SK-N-SH treated with all-trans-retinoic acid at 6 μM for 48 hours (cell line): Measurements from ENCODE around the gene SLC7A9.

ENCODE experiments used
- ATAC-seq: fragments of 200-7000 bp; cut with Tn5 transposase; 3 replicates; pipeline ENCODE4 v1.9.1; 2020; ENCODE audit warnings: mild to moderate bottlenecking, moderate library complexity
- ARNTL ChIP-seq: fragments of 450-650 bp; formaldehyde crosslinking; IDR thresholded peaks from 2 replicates; pipeline ENCODE4 v1.5.0; 2020; ENCODE audit warnings: low read depth, mild to moderate bottlenecking, moderate library complexity, borderline replicate concordance
- BACH2 ChIP-seq: fragments of 250-450 bp; sonication (Bioruptor Pico); IDR thresholded peaks from 2 replicates; pipeline ENCODE4 v1.9.0; 2021; ENCODE audit warnings: mild to moderate bottlenecking, borderline replicate concordance
- CREB5 ChIP-seq: fragments of 250-450 bp; sonication (Bioruptor Pico); IDR thresholded peaks from 2 replicates; pipeline ENCODE4 v1.5.1; 2020; ENCODE audit warnings: low read depth, mild to moderate bottlenecking, moderate library complexity
- CSDC2 ChIP-seq: fragments of 250-450 bp; sonication (Bioruptor Pico); IDR thresholded peaks from 2 replicates; pipeline ENCODE4 v1.5.0; 2020; ENCODE audit warnings: mild to moderate bottlenecking, moderate library complexity
- CSRNP3 ChIP-seq: fragments of 250-450 bp; sonication (Bioruptor Pico); IDR thresholded peaks from 2 replicates; pipeline ENCODE4 v1.5.1; 2021; ENCODE audit warnings: mild to moderate bottlenecking, moderate library complexity
- ESRRG ChIP-seq: fragments of 250-450 bp; sonication (Bioruptor Pico); IDR thresholded peaks from 2 replicates; pipeline ENCODE4 v1.6.1; 2021; ENCODE audit warnings: mild to moderate bottlenecking
- GLIS3 ChIP-seq: fragments of 250-450 bp; sonication (Bioruptor Pico); IDR thresholded peaks from 2 replicates; pipeline ENCODE4 v1.5.0; 2020; ENCODE audit warnings: mild to moderate bottlenecking, moderate library complexity
- ISL1 ChIP-seq: fragments of 250-450 bp; sonication (Bioruptor Pico); IDR thresholded peaks from 2 replicates; pipeline ENCODE4 v2.1.2; 2022; ENCODE audit warnings: mild to moderate bottlenecking, moderate library complexity
- PATZ1 ChIP-seq: fragments of 250-450 bp; sonication (Bioruptor Pico); IDR thresholded peaks from 2 replicates; pipeline ENCODE4 v1.8.0; 2020; ENCODE audit warnings: mild to moderate bottlenecking, moderate library complexity, borderline replicate concordance
- POU6F1 ChIP-seq: fragments of 250-450 bp; sonication (Bioruptor Pico); IDR thresholded peaks from 2 replicates; pipeline ENCODE4 v1.8.0; 2021; ENCODE audit warnings: low read depth, mild to moderate bottlenecking, moderate library complexity, borderline replicate concordance
- PPARA ChIP-seq: fragments of 250-450 bp; sonication (Bioruptor Pico); IDR thresholded peaks from 2 replicates; pipeline ENCODE4 v1.5.0; 2020; ENCODE audit warnings: mild to moderate bottlenecking, borderline replicate concordance
- RARB ChIP-seq: fragments of 250-450 bp; sonication (Bioruptor Pico); IDR thresholded peaks from 2 replicates; pipeline ENCODE4 v1.8.0; 2021; ENCODE audit warnings: mild to moderate bottlenecking, moderate library complexity
- SNAI2 ChIP-seq: fragments of 250-450 bp; sonication (Bioruptor Pico); IDR thresholded peaks from 2 replicates; pipeline ENCODE4 v1.5.0; 2020; ENCODE audit warnings: mild to moderate bottlenecking, moderate library complexity
- TCF4 ChIP-seq: fragments of 250-450 bp; sonication (Bioruptor Pico); IDR thresholded peaks from 2 replicates; pipeline ENCODE4 v1.8.0; 2021; ENCODE audit warnings: mild to moderate bottlenecking, moderate library complexity, borderline replicate concordance
- TOX ChIP-seq: fragments of 250-450 bp; sonication (Bioruptor Pico); IDR thresholded peaks from 2 replicates; pipeline ENCODE4 v1.8.0; 2021; ENCODE audit warnings: mild to moderate bottlenecking, moderate library complexity, borderline replicate concordance
- TSHZ2 ChIP-seq: fragments of 250-450 bp; sonication (Bioruptor Pico); IDR thresholded peaks from 2 replicates; pipeline ENCODE4 v1.5.0; 2020; ENCODE audit warnings: mild to moderate bottlenecking, moderate library complexity
- ZC3H10 ChIP-seq: fragments of 250-450 bp; sonication (Bioruptor Pico); IDR thresholded peaks from 2 replicates; pipeline ENCODE4 v1.5.1; 2021; ENCODE audit warnings: mild to moderate bottlenecking, moderate library complexity
- ZFP3 ChIP-seq: fragments of 250-450 bp; sonication (Bioruptor Pico); IDR thresholded peaks from 2 replicates; pipeline ENCODE4 v1.5.0; 2020; ENCODE audit warnings: mild to moderate bottlenecking, moderate library complexity
- ZFP30 ChIP-seq: fragments of 450-650 bp; formaldehyde crosslinking; IDR thresholded peaks from 2 replicates; pipeline ENCODE4 v1.5.0; 2022; ENCODE audit warnings: mild to moderate bottlenecking, moderate library complexity
- ZNF565 ChIP-seq: fragments of 450-650 bp; formaldehyde crosslinking; conservative IDR thresholded peaks from 2 replicates; pipeline ENCODE4 v1.5.0; 2020; ENCODE audit warnings: low read depth, mild to moderate bottlenecking, moderate library complexity
- ZNF70 ChIP-seq: fragments of 450-650 bp; formaldehyde crosslinking; IDR thresholded peaks from 2 replicates; pipeline ENCODE4 v1.5.0; 2020; ENCODE audit warnings: mild to moderate bottlenecking, moderate library complexity
- ZNF8 ChIP-seq: fragments of 450-650 bp; formaldehyde crosslinking; IDR thresholded peaks from 2 replicates; pipeline ENCODE4 v1.5.0; 2020; ENCODE audit warnings: mild to moderate bottlenecking, moderate library complexity

SLC7A9 gene

GRCh38 chr19:32808236-32808635 lies 61.3 kb downstream of the SLC7A9 start:
- no peak for TF ChIP-seq BACH2
- no peak for TF ChIP-seq RARB (CRISPR knock-in tag)
- TF ChIP-seq ZNF70 (CRISPR knock-in tag), result no peak
- no peak for TF ChIP-seq ZFP3 (CRISPR knock-in tag)
- TF ChIP-seq CSRNP3, result no peak
- TF ChIP-seq POU6F1 (CRISPR knock-in tag), result no peak
- TF ChIP-seq PATZ1 (CRISPR knock-in tag), result no peak
- TF ChIP-seq ARNTL, result no peak
- no peak for TF ChIP-seq TCF4
- TF ChIP-seq GLIS3 (CRISPR knock-in tag), result no peak
- TF ChIP-seq TOX (CRISPR knock-in tag), result no peak
- no peak for TF ChIP-seq SNAI2 (CRISPR knock-in tag)
- no peak for TF ChIP-seq ZFP30 (CRISPR knock-in tag)
- TF ChIP-seq CSDC2 (CRISPR knock-in tag), result no peak
- TF ChIP-seq ZNF565, result no peak
- TF ChIP-seq CREB5 (CRISPR knock-in tag), result no peak
- no peak for TF ChIP-seq ISL1
- no peak for TF ChIP-seq PPARA (CRISPR knock-in tag)
- TF ChIP-seq ZNF8 (CRISPR knock-in tag), result no peak
- ATAC-seq, result no peak

- TF ChIP-seq SNAI2 (CRISPR knock-in tag) (no peak), CSRNP3 (no peak), ZC3H10 (no peak), ISL1 (no peak)
- ATAC-seq, result no peak
These were observed 66.7 kb downstream of the SLC7A9 start for GRCh38 chr19:32802840-32803239.

GRCh38 chr19:32800754-32801153 lies 68.8 kb downstream of the SLC7A9 start:
- TF ChIP-seq ZFP30 (CRISPR knock-in tag) (no peak), TCF4 (no peak), POU6F1 (CRISPR knock-in tag) (no peak), TOX (CRISPR knock-in tag) (no peak), ZNF8 (CRISPR knock-in tag) (no peak), CSDC2 (CRISPR knock-in tag) (no peak), CSRNP3 (no peak), ESRRG (CRISPR knock-in tag) (no peak), ZFP3 (CRISPR knock-in tag) (no peak), BACH2 (no peak), SNAI2 (CRISPR knock-in tag) (no peak), ZC3H10 (no peak), TSHZ2 (CRISPR knock-in tag) (no peak)
- TF ChIP-seq, all 23 proteins: peak for 0

More at GRCh38 chr19:32800754-32801153, 68.8 kb downstream of the SLC7A9 start:
- ATAC-seq, result no peak
